Type B pancreatic cell (in vitro differentiated cells): ENCODE data around the gene GAREM2. TPM values are rescaled to one million over a fixed set of nuclear protein-coding genes. Genes with fewer than 3 reads are reported as not detected.

Experiments used
- DNase-seq: peaks from one replicate; pipeline ENCODE4 v3.0.0; 2021; ENCODE audit warnings: mixed read lengths; ENCODE audit not compliant: unreplicated experiment; ENCODE audit errors: extremely low spot score
- H3K27ac Mint-ChIP-seq: 2 replicates; pipeline ENCODE4 v1.8.0; 2021; ENCODE audit warnings: mild to moderate bottlenecking, mixed read lengths
- H3K27me3 Mint-ChIP-seq: 2 replicates; pipeline ENCODE4 v1.8.0; 2021; ENCODE audit warnings: mixed read lengths
- H3K36me3 Mint-ChIP-seq: 2 replicates; pipeline ENCODE4 v1.8.0; 2021; ENCODE audit warnings: mixed read lengths
- H3K4me1 Mint-ChIP-seq: one replicate; pipeline ENCODE4 v1.8.0; 2021; ENCODE audit warnings: mixed read lengths; ENCODE audit not compliant: unreplicated experiment
- H3K4me3 Mint-ChIP-seq: 2 replicates; pipeline ENCODE4 v1.8.0; 2021; ENCODE audit warnings: mild to moderate bottlenecking, mixed read lengths
- H3K9me3 Mint-ChIP-seq: 2 replicates; pipeline ENCODE4 v1.8.0; 2021; ENCODE audit warnings: mixed read lengths
- CTCF ChIP-seq: fragments of 200-600 bp; sonication (generic); conservative IDR thresholded peaks from 2 replicates; pipeline ENCODE4 v1.5.0; 2021; ENCODE audit warnings: antibody characterized with exemption, mild to moderate bottlenecking
- total RNA-seq: library from RNA; stranded (reverse); gene quantifications from 2 replicates; pipeline ENCODE4 v1.2.1, GENCODE V29; 2021; ENCODE audit warnings: low replicate concordance

Gene GAREM2
- total RNA-seq, 1 donor from 2014 or later, result 16.9 TPM

GRCh38 chr2:26136451-26136850 lies 36.4 kb upstream of the GAREM2 start:
- Mint-ChIP-seq H3K4me3 (no peak overlapping the region), H3K27me3 (no peaks in the 10 kb centered on the region), H3K9me3 (no peaks in the 10 kb centered on the region), H3K36me3 (peaks cover 9% of the 10 kb centered on the region), H3K27ac (no peak overlapping the region), H3K4me1 (peaks cover 5% of the 10 kb centered on the region)
- DNase-seq, result no peak
- TF ChIP-seq CTCF, result no peak

- no peak for TF ChIP-seq CTCF
- Mint-ChIP-seq H3K27ac (no peak overlapping the region), H3K4me1 (peaks cover 5% of the 10 kb centered on the region), H3K36me3 (peaks cover 3% of the 10 kb centered on the region), H3K4me3 (no peak overlapping the region), H3K9me3 (no peaks in the 10 kb centered on the region), H3K27me3 (no peaks in the 10 kb centered on the region)
- DNase-seq, result no peak
Measured at GRCh38 chr2:26139269-26140183, 33.4 kb upstream of the GAREM2 start.

GRCh38 chr2:26141145-26141769 lies 31.6 kb upstream of the GAREM2 start:
- no peak for TF ChIP-seq CTCF
- no peak for DNase-seq
- Mint-ChIP-seq H3K4me1 (peaks cover 5% of the 10 kb centered on the region), H3K9me3 (no peaks in the 10 kb centered on the region), H3K36me3 (no peaks in the 10 kb centered on the region), H3K27ac (no peak overlapping the region), H3K27me3 (peaks cover 3% of the 10 kb centered on the region), H3K4me3 (no peak overlapping the region)

- Mint-ChIP-seq H3K27ac (peak overlapping the region; percentile 18), H3K4me3 (no peak overlapping the region), H3K9me3 (no peaks in the 10 kb centered on the region), H3K27me3 (peaks cover 9% of the 10 kb centered on the region), H3K4me1 (peaks cover 5% of the 10 kb centered on the region), H3K36me3 (no peaks in the 10 kb centered on the region)
- TF ChIP-seq CTCF, result no peak
- no peak for DNase-seq
Measured at GRCh38 chr2:26144031-26144430, 28.9 kb upstream of the GAREM2 start.

GRCh38 chr2:26144953-26145680 lies 27.8 kb upstream of the GAREM2 start:
- peak; percentile 89 for TF ChIP-seq CTCF
- Mint-ChIP-seq H3K4me3 (no peak overlapping the region), H3K9me3 (no peaks in the 10 kb centered on the region), H3K36me3 (no peaks in the 10 kb centered on the region), H3K4me1 (peaks cover 5% of the 10 kb centered on the region), H3K27me3 (peaks cover 14% of the 10 kb centered on the region), H3K27ac (no peak overlapping the region)
- DNase-seq, result no peak
